Left cardiac atrium (tissue), 4 donors: Measurements from ENCODE around the gene ABCE1. TPM values are rescaled to one million over a fixed set of nuclear protein-coding genes. Genes with fewer than 3 reads are reported as not detected.
"Not testable (repeated sequence)": the region's sequence is repeated elsewhere in the genome, so short reads cannot be mapped to it uniquely, and the experiment has no call there.

ENCODE experiments used
- ATAC-seq, 2 donors: fragments of 200-7000 bp; cut with Tn5 transposase; one replicate each; pipeline ENCODE4 v1.9.1; 2020; ENCODE audit warnings: mild to moderate bottlenecking in 2 of 2, moderate library complexity in 2 of 2
- DNase-seq: peaks from one replicate; pipeline ENCODE4 v3.0.0-alpha.2; 2020
- intact Hi-C, 2 donors: fragments of 100-400 bp; cut with DNase I; formaldehyde crosslinking; loops; one replicate each; pipeline versions ENCODE4 v1.14.1 to v1.15.1; 2022 to 2023
- total RNA-seq, 2 donors: library from RNA; stranded (reverse); fragmentation: NEBNext Ultra II Directional; extraction: Animal tissue kit (Norgen Biotek cat#: 25700); gene quantifications; one replicate each; pipeline ENCODE4 v1.2.1, GENCODE V29; 2021
- donor health status: DM: no; HTN: yes; CAD: no.
- donor health status: DM: no; HTN: yes; CAD: no; lungs with severe emphysema.
- donor health status: DM: yes; HTN: yes; CAD: no.
- donor health status: Dilated cardiomyopathy.

Gene ABCE1
- total RNA-seq, 2 donors from 2014 or later = 31.5 to 55.0 TPM

DNA sequence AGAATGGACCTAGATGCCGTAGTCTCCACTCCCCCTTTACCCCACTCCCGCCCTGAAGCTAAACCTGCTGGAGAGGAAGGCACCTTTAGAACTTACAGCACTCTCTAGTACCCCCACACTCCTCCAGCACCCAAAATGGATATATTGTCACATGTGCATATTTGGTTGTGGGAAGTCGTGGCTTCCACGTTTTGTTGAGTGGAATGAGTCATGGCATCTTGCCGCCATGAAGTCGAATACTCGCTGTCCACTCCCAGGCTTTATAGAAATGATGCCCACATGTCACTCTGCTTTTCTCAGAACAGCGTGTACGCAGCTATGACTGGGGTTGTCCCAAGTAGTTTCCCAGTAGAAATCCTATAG lies 545 bp downstream of the ABCE1 start:
- DNase-seq (peak; percentile 37), ATAC-seq (peak; percentile 35 to 61)
- intact Hi-C loops = no loop called here

- intact Hi-C loops = no loop called here
- DNase-seq (no peak), ATAC-seq (no peak)
These were observed 1.5 kb downstream of the ABCE1 start for GRCh38 chr4:145099653-145100052.

GRCh38 chr4:145101091-145101490 lies 3.0 kb downstream of the ABCE1 start:
- intact Hi-C loops = no loop called here
- ATAC-seq (no peak), DNase-seq (no peak)

GRCh38 chr4:145102619-145103018 lies 4.5 kb downstream of the ABCE1 start:
- DNase-seq = no peak
- no peak for ATAC-seq
- intact Hi-C loops = no loop called here

DNA sequence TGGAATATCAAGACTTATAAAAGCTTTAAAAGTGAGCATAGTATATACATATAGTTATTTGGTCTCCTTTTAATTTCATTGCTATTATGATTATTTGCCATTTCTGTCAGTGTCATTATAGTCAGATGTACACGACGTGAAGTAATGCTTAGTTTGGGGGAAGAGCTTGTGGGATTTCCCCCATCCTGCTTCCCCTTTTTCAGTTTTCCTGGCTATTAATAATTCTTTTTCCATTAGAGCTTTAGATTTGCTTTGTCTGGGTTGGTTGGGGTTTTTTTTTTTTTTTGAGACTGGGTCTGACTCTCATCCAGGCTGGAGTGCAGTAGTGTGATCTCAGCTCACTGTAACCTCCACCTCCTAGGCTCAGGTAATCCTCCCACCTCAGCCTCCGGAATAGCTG lies 5.4 kb downstream of the ABCE1 start:
- DNase-seq (no peak), ATAC-seq (no peak)
- intact Hi-C loops = no loop called here

GRCh38 chr4:145107126-145107525 lies 9.0 kb downstream of the ABCE1 start:
- ATAC-seq (no peak), DNase-seq (no peak)
- intact Hi-C loops = loop anchor here in 1 of 2 donors (5.0 kb wide), 1 partner anchor 40 kb away; no protein-coding TSS in a partner anchor

- intact Hi-C loops = loop anchor here in 1 of 2 donors (5.0 kb wide), 1 partner anchor 39 kb away; no protein-coding TSS in a partner anchor
- ATAC-seq = no peak
These were observed 10.0 kb downstream of the ABCE1 start for GRCh38 chr4:145108128-145108527.

GRCh38 chr4:145125396-145125795 lies 27.3 kb downstream of the ABCE1 start:
- ATAC-seq (no peak), DNase-seq (no peak)
- intact Hi-C loops = no loop called here

More at GRCh38 chr4:145108128-145108527, 10.0 kb downstream of the ABCE1 start:
- DNase-seq = no peak

DNA sequence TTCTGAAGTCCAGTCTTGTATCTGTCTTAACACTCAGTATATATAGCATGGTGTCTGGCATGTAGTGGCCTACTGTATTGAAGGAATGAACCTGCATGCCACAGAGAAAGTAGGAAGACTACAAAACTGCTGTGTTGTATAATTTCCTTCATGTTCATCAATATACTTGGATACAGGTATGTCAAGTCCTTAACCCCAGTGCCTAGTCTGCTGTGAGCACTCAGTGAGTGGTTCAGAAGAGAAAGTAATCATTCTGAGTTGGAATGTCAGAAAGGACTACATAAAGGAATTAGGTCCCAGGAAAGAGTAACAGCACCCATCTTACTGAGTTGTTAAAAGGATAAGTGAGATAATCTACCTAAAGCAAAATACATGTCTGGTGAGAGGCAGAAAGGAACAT lies 32.0 kb downstream of the ABCE1 start:
- ATAC-seq (peak in 1 of 2 donors; percentile 19), DNase-seq (no peak)
- intact Hi-C loops = no loop called here

- ATAC-seq = no peak
- intact Hi-C loops = no loop called here
These were observed 32.8 kb downstream of the ABCE1 start for GRCh38 chr4:145130788-145131399.

DNA sequence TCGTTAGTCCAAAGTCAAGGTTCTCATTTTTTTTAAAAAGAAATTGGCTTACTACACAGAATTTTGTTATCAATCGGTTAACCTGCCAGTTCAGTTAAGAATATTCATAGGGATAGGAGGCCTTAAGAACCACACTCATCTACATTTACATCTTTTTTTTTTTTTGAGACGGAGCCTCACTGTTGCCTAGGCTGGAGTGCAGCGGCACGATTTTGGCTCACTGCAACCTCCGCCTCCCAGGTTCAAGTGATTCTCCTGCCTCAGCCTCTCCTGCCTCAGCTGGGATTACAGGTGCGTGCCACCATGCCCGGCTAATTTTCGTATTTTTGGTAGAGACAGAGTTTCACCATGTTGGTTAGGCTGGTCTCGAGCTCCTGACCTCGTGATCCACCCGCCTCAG lies 33.7 kb downstream of the ABCE1 start:
- DNase-seq (no peak), ATAC-seq (no peak)
- intact Hi-C loops = no loop called here

More at GRCh38 chr4:145130788-145131399, 32.8 kb downstream of the ABCE1 start:
- DNase-seq = no peak

DNA sequence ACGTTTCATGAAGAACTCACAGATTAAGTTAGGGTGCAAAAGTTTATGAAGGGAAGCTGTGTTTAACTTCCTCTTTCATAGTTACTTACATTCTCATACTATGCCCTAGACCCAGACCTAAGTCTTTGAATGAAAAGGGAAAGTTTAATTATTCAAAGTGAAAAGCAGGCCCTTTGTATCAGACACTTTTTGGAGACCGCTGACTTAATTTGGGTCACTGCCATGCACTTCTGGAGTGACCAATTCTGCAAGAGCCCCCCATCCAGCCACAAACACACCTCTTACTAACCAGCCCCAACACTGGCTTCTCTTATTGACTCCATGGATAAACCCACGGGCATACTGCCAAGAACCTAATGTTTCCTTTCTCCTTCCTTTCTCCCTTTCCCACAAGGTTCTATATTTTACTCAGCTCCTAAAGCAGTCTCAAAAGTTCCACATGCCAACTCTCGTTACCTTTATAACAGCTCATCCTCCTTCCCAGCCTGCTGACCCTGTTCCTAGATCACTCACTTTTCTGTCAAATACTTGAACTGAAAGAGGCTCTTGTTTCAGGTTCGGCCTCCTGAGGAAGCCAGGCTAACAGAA lies 34.5 kb downstream of the ABCE1 start:
- ATAC-seq = no peak
- intact Hi-C loops = no loop called here
- DNase-seq = no peak

- DNase-seq, ATAC-seq, intact Hi-C loops: not testable (repeated sequence)
These were observed 38.1 kb downstream of the ABCE1 start for GRCh38 chr4:145136219-145136618.

DNA sequence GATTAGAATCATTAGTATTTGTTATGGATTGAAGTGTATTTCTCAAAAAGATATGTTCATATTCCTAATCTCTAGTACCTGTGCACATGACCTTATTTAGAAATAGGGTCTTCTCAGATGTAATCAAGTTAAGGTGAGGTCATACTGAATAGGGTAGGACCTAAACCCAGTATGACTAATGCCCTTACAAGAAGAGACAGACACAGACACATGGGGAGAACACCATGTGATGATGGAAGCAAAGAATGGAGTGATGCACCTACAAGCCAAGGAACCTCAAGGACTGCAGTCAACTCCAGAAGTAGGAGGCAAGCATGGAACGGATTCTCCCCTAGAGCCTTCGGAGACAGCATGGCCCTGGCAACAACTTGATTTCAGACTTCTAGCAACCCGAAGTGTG lies 50.9 kb downstream of the ABCE1 start:
- DNase-seq (no peak), ATAC-seq (no peak)
- intact Hi-C loops = loop anchor here in 1 of 2 donors (5.0 kb wide), 1 partner anchor 42 kb away; no protein-coding TSS in a partner anchor

GRCh38 chr4:145153181-145153903 lies 55.2 kb downstream of the ABCE1 start:
- ATAC-seq (peak; percentile 59 to 67), DNase-seq (no peak)
- intact Hi-C loops = loop anchor here in 1 of 2 donors (10.0 kb wide), 2 partner anchors 401 to 461 kb away; partner anchors contain the start of gene MMAA

DNA sequence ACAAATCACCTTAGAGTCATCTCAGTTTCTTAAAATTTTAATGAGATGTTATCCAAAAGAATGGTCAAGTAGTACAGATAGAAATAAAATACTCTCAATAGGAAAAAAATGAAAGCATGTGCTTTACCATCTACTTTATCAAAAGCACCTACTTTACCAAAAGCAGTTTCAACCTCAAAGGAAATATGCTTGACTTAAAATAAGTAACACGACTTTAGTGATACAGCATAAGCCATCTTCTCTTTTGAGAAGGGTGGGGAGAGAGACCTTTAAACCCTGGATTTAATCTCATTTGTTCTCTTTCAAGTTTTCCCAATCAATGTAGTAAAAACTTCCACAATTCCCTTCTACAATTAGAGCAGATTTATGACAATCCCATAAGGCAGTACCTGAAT lies 55.8 kb downstream of the ABCE1 start:
- ATAC-seq = no peak

GRCh38 chr4:145154573-145154972 lies 56.5 kb downstream of the ABCE1 start:
- DNase-seq (no peak), ATAC-seq (peak; percentile 80 to 85)
- intact Hi-C loops = loop anchor here in 1 of 2 donors (10.0 kb wide), 2 partner anchors 400 to 460 kb away; partner anchors contain the start of gene MMAA

More for the DNA sequence above, 55.8 kb downstream of the ABCE1 start:
- DNase-seq = no peak
- intact Hi-C loops = loop anchor here in 1 of 2 donors (10.0 kb wide), 2 partner anchors 401 to 461 kb away; partner anchors contain the start of gene MMAA

DNA sequence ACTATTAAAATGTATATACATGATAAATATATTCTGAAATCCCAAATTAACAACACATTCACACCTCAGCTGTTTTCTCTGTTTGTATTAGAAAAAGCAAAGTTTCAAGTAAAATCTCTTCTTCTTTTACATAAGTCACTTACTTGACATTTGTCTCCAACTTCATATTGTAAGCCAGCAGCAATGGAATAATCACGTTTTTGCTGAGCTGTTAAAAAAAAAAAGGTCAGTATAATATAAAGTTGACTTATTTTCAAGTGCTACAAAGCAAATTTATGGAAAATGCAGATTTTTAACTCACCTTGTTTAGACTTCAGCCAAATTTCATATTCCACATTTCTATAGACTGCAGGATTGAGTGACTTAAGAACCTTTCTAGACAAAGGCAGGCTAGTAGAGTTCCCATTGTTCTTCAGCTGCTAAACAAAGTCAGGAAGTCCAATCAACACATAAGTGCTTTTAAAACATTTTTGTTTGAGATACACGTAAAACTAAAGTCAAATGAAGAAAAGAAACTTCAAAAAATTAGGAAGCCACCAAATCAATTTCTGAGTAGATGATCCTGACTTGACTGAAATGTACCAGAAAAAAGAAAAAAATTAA lies 57.3 kb downstream of the ABCE1 start:
- intact Hi-C loops = loop anchor here in 1 of 2 donors (10.0 kb wide), 2 partner anchors 399 to 459 kb away; partner anchors contain the start of gene MMAA
- DNase-seq (no peak), ATAC-seq (no peak)

- DNase-seq (no peak), ATAC-seq (no peak)
- intact Hi-C loops = loop anchor here in 1 of 2 donors (10.0 kb wide), 2 partner anchors 398 to 458 kb away; partner anchors contain the start of gene MMAA
These were observed 58.9 kb downstream of the ABCE1 start for GRCh38 chr4:145156986-145157385.
